Transverse colon (tissue), 3 donors: ENCODE results near the gene AP3S1.

Experiments used
- EP300 ChIP-seq: sonication (generic); formaldehyde crosslinking; IDR thresholded peaks from one replicate; pipeline ENCODE4 v1.6.1; 2017; ENCODE audit warnings: antibody characterized with exemption, low read depth
- POLR2A ChIP-seq: fragments of 450-650 bp; IDR thresholded peaks from one replicate; pipeline ENCODE4 v1.6.1; 2016; ENCODE audit warnings: antibody characterized with exemption, mild to moderate bottlenecking, moderate library complexity
- TF ChIP-seq, protein P1 (sequence below), 5 experiments: fragments of 200-600 bp in 3 of 5; fragments of 450-650 bp in 2 of 5; sonication (generic) in 3 of 5; IDR thresholded peaks; 1 replicate in 2 of 5; 2 replicates in 3 of 5; pipeline ENCODE4 v1.5.1; 2016 to 2017; ENCODE audit warnings: antibody characterized with exemption in 5 of 5, inconsistent platforms in 3 of 5, mild to moderate bottlenecking in 2 of 5, moderate library complexity in 1 of 5

GRCh38 chr5:115947260-115947659 lies 105.5 kb downstream of the AP3S1 start:
- TF ChIP-seq, protein P1, sequence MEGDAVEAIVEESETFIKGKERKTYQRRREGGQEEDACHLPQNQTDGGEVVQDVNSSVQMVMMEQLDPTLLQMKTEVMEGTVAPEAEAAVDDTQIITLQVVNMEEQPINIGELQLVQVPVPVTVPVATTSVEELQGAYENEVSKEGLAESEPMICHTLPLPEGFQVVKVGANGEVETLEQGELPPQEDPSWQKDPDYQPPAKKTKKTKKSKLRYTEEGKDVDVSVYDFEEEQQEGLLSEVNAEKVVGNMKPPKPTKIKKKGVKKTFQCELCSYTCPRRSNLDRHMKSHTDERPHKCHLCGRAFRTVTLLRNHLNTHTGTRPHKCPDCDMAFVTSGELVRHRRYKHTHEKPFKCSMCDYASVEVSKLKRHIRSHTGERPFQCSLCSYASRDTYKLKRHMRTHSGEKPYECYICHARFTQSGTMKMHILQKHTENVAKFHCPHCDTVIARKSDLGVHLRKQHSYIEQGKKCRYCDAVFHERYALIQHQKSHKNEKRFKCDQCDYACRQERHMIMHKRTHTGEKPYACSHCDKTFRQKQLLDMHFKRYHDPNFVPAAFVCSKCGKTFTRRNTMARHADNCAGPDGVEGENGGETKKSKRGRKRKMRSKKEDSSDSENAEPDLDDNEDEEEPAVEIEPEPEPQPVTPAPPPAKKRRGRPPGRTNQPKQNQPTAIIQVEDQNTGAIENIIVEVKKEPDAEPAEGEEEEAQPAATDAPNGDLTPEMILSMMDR (IDR thresholded peaks at IDR 0.05): no peak
- TF ChIP-seq POLR2A (no peak), EP300 (no peak)
